Adrenal gland (tissue), 12 donors: Measurements from ENCODE around the gene REL. TPM values are rescaled to one million over a fixed set of nuclear protein-coding genes. Genes with fewer than 3 reads are reported as not detected.
"Not testable (repeated sequence)": the region's sequence is repeated elsewhere in the genome, so short reads cannot be mapped to it uniquely, and the experiment has no call there.

Experiments used
- DNase-seq, 7 donors: peaks; one replicate each; pipeline ENCODE4 v3.0.0-alpha.2; 2019 to 2020
- H3K27ac ChIP-seq, 5 donors: fragments of 200-600 bp; sonication (generic) in 4 of 5; 1 replicate in 3 of 5; 2 replicates in 2 of 5; pipeline versions ENCODE4 v1.5.1 to v1.8.0; 2016 to 2020; ENCODE audit warnings: mild to moderate bottlenecking in 1 of 5
- H3K27me3 ChIP-seq: fragments of 200-600 bp; 2 replicates; pipeline ENCODE4 v1.8.0; 2021
- H3K36me3 ChIP-seq, 2 donors: fragments of 200-600 bp; replicated peaks in 1 of 2; 1 replicate in 1 of 2; 2 replicates in 1 of 2; pipeline versions ENCODE4 v1.5.1 to v1.8.0; 2018 to 2022
- H3K4me1 ChIP-seq, 2 donors: fragments of 200-600 bp; replicated peaks in 1 of 2; 1 replicate in 1 of 2; 2 replicates in 1 of 2; pipeline versions ENCODE4 v1.5.1 to v1.8.0; 2018 to 2021
- H3K4me3 ChIP-seq, 4 donors: fragments of 200-600 bp; sonication (generic) in 3 of 4; one replicate each; pipeline ENCODE4 v1.5.1; 2016 to 2018
- H3K9me3 ChIP-seq, 3 donors: fragments of 200-600 bp; sonication (generic) in 1 of 3; replicated peaks in 1 of 3; 1 replicate in 2 of 3; 2 replicates in 1 of 3; pipeline versions ENCODE4 v1.5.1 to v1.8.0; 2016 to 2021
- CTCF ChIP-seq, 6 experiments: fragments of 450-650 bp in 4 of 6; fragments of 200-600 bp in 2 of 6; sonication (generic) in 1 of 6; IDR thresholded peaks; 1 replicate in 5 of 6; 2 replicates in 1 of 6; pipeline versions ENCODE4 v1.5.1 to v1.8.0; 2016 to 2021; ENCODE audit warnings: antibody characterized with exemption in 6 of 6, mild to moderate bottlenecking in 2 of 6, moderate library complexity in 1 of 6
- POLR2A ChIP-seq, 2 donors: fragments of 450-650 bp; IDR thresholded peaks; one replicate each; pipeline ENCODE4 v1.6.1; 2017; ENCODE audit warnings: antibody characterized with exemption in 2 of 2, mild to moderate bottlenecking in 2 of 2, moderate library complexity in 1 of 2
- WGBS, 4 donors: extraction: QIAGEN DNeasy Blood & Tissue Kit in 2 of 4; methylation state at CpG; one replicate each; pipeline versions ENCODE4 v1.1.5 to v1.1.7; 2013 to 2017; 5-methylcytosine and 5-hydroxymethylcytosine counted together
- intact Hi-C, 2 donors: fragments of 100-400 bp; cut with DNase I; formaldehyde crosslinking; loops; one replicate each; pipeline versions ENCODE4 v1.14.1 to v1.15.0; 2022 to 2023
- polyA plus RNA-seq, 3 donors: library from polyadenylated mRNA; stranded (reverse); fragments of 200-250 nt in 2 of 3; fragments of 350-450 nt in 1 of 3; fragmentation: Illumina TruSeq in 1 of 3; extraction: RNeasy Lipid Tissue Mini Kit (QIAGEN cat#74804) in 1 of 3; gene quantifications; one replicate each; pipeline ENCODE4 v1.2.3, GENCODE V29; 2013 to 2014
- total RNA-seq, 9 donors: library from RNA; depleted of rRNA in 4 of 9; stranded (reverse); fragments of >200 nt in 4 of 9; fragments of 120-200 nt in 1 of 9; fragmentation: NEBNext Ultra II Directional in 1 of 9; extraction: Animal tissue kit (Norgen Biotek cat#: 25700) in 1 of 9; gene quantifications; one replicate each; pipeline versions ENCODE4 v1.1.0 to v1.2.4, GENCODE V29; 2013 to 2023
- donor health status: healthy with polysubstance abuse.
- donor health status: Bipolar disorder and iron deficiency.
- donor health status: DM: yes; HTN: yes; CAD: no.
- donor health status: DM: no; HTN: no; CAD: no.
- donor health status: DM: no; HTN: no; CAD: no.
- donor health status: DM: yes; HTN: yes; CAD: no.

The REL gene
- total and polyA plus RNA-seq, 12 donors: 0.51 to 15.0 (median 9.8) TPM

GRCh38 chr2:60907329-60907728 is 26.0 kb downstream of the REL start:
- no peak for DNase-seq

DNA sequence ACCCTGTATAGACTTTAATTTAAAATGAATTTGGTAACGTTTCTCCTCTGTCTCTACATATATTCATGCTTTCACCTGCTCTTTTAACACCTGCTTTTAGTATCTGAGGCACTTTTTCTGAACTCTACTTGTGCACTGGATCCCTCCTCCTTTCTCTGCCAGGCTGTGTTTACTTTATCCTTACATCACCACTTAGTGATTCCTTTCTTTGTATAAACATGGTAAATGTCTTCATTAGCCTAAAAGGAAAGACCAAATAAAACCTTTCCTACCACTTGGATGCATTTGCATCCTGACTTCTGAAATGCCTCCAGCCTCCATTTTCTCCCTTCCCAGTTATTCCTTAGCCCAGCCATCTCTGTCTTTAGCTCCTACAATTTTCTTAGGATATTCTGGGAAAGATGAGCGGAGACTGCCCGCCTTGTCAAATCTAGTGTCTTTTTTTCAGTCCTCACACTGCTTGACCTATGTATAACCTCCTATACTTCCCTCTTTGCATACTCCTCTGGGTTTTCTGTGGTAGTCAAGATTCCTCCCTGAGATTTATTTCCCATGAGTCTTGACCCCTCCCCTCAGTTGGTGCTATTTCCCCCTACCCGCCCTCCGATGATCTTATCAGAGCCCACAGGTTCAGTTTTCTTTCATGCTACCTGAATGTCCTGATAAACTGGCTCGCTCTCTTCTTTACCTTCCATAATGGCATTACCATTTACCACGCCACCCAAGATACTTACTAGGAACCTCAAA is 44.8 kb downstream of the REL start:
- TF ChIP-seq POLR2A (IDR thresholded peaks at IDR 0.05) (no peak), CTCF (IDR thresholded peaks at IDR 0.05) (no peak)
- H3K4me3 ChIP-seq: no peak overlapping the region
- peaks cover 0 to 24% of the 10 kb centered on the region in 2 donors for H3K36me3 ChIP-seq
- no peaks in the 10 kb centered on the region for H3K27me3 ChIP-seq
- WGBS, 4 donors: 77 to 91% (median 81%) methylated on average over 7 of the region's 7 CpGs
- intact Hi-C loops: no loop called here
- H3K4me1 ChIP-seq: no peaks in the 10 kb centered on the region
- H3K9me3 ChIP-seq: no peaks in the 10 kb centered on the region
- no peak overlapping the region for H3K27ac ChIP-seq
- no peak for DNase-seq

More at GRCh38 chr2:60907329-60907728, 26.0 kb downstream of the REL start:
- no peak overlapping the region for H3K4me3 ChIP-seq
- no peaks in the 10 kb centered on the region for H3K4me1 ChIP-seq
- 94 to 97% (median 96%) methylated on average over 8 of the region's 8 CpGs for WGBS, 4 donors
- intact Hi-C loops: no loop called here
- TF ChIP-seq POLR2A (IDR thresholded peaks at IDR 0.05): no peak
- no peak for TF ChIP-seq CTCF (IDR thresholded peaks at IDR 0.05)
- no peaks in the 10 kb centered on the region for H3K27me3 ChIP-seq
- no peak overlapping the region for H3K27ac ChIP-seq
- H3K36me3 ChIP-seq: peaks cover 0 to 16% of the 10 kb centered on the region in 2 donors
- H3K9me3 ChIP-seq: no peaks in the 10 kb centered on the region

DNA sequence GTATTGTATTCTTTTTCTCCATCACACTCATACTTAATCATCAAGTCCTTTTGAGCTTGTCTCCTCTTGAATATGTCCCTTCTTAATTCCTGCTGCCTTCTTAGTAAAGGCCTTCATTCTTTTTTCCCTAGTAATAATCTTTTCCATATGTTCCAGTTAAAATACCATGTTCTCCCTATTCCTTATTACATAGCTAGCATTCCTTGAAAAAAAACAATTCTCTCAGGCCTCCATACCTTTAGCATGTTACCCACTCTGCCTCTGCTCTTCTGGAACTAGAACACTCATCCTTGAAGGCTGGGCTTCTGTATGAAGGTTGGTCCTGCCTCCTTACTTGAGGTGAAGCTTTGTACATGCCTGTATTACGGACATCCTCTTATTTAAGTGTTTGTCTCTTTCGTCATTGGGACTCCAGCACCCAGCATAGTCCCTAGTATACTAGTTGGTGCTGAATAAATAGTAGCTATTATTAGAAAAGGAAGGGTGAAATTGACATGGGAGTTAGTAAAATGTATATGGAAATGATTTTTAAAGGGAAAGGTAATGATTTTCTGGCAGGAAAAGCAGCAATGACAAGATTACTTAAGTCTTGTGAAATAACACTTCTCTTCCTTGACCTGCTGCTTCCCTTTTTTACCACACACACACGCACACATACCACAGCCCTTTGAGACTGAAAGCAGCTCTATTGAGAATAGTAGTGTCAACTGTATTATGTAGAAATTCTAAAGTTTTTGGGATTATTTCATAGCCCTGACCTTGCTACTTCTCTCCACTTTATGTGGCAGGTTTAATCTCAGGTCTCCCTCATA is 45.6 kb downstream of the REL start:
- Histone ChIP-seq H3K9me3 (no peaks in the 10 kb centered on the region), H3K27ac (no peak overlapping the region), H3K4me3 (no peak overlapping the region), H3K4me1 (no peaks in the 10 kb centered on the region), H3K36me3 (peaks cover 0 to 19% of the 10 kb centered on the region in 2 donors), H3K27me3 (no peaks in the 10 kb centered on the region)
- peak in 1 of 7 donors; percentile 27 for DNase-seq
- intact Hi-C loops: no loop called here
- TF ChIP-seq CTCF (IDR thresholded peaks at IDR 0.05) (no peak), POLR2A (IDR thresholded peaks at IDR 0.05) (no peak)
- 72 to 88% (median 78%) methylated on average over 3 of the region's 3 CpGs for WGBS, 4 donors

DNA sequence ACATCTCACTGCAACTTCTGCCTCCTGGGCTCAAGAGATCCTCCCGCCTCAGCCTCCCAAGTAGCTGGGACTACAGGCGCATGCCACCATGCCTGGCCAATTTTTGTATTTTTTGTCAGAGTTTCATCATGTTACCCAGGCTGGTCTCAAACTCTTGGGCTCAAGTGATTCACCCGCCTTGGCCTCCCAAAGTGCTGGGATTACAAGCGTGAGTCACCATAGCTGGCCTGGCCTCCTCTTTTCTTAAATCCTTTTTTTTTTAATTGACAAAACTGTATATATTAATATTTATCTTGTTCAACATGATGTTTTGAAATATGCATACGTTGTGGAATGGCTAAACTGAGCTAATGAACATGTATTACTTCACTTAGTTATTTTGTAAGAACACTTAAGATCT is 50.7 kb downstream of the REL start:
- H3K27me3 ChIP-seq, DNase-seq, H3K27ac ChIP-seq, intact Hi-C loops, H3K4me3 ChIP-seq, H3K36me3 ChIP-seq, H3K9me3 ChIP-seq: not testable (repeated sequence)
- H3K4me1 ChIP-seq: peaks cover 0 to 12% of the 10 kb centered on the region in 2 donors
- WGBS, 4 donors: 96 to 99% (median 96%) methylated on average over 5 of the region's 5 CpGs
